Kidney (tissue), 14 donors: Measurements from ENCODE around the gene SNX13. TPM values are rescaled to one million over a fixed set of nuclear protein-coding genes. Genes with fewer than 3 reads are reported as not detected.

Experiments
- DNase-seq, 5 donors: peaks; one replicate each; pipeline ENCODE4 v3.0.0-alpha.2; 2013 to 2020
- FAIRE-seq: peaks from 2 replicates; lab custom pipeline; 2012; peaks lifted over from hg19 to GRCh38; lab: Jason Lieb, UNC
- H3K27ac ChIP-seq, 2 donors: one replicate each; pipeline ENCODE4 v1.7.0; 2013; ENCODE audit warnings: low read depth in 2 of 2, low read length in 2 of 2, inconsistent platforms in 1 of 2
- H3K27me3 ChIP-seq: one replicate; pipeline ENCODE4 v1.7.1; 2013; ENCODE audit warnings: low read length, inconsistent platforms; ENCODE audit not compliant: control insufficient read depth, insufficient read depth
- H3K36me3 ChIP-seq, 3 donors: one replicate each; pipeline versions ENCODE4 v1.7.0 to v1.7.1; 2013; ENCODE audit warnings: low read length in 3 of 3, control low read depth in 1 of 3, inconsistent platforms in 1 of 3; ENCODE audit not compliant: insufficient read depth in 3 of 3, control insufficient read depth in 2 of 3
- H3K4me1 ChIP-seq, 3 donors: one replicate each; pipeline versions ENCODE4 v1.7.0 to v1.7.1; 2013; ENCODE audit warnings: low read length in 3 of 3, inconsistent platforms in 1 of 3, low read depth in 1 of 3; ENCODE audit not compliant: control insufficient read depth in 2 of 3, insufficient read depth in 2 of 3
- H3K4me3 ChIP-seq, 3 donors: one replicate each; pipeline versions ENCODE4 v1.7.0 to v1.8.1; 2013; ENCODE audit warnings: low read length in 3 of 3, control low read depth in 1 of 3, inconsistent platforms in 1 of 3
- H3K9ac ChIP-seq, 3 donors: one replicate each; pipeline versions ENCODE4 v1.7.0 to v1.7.1; 2013; ENCODE audit warnings: low read length in 3 of 3, control low read depth in 1 of 3, inconsistent platforms in 1 of 3
- H3K9me3 ChIP-seq, 3 donors: one replicate each; pipeline versions ENCODE4 v1.7.0 to v1.7.1; 2013; ENCODE audit warnings: low read length in 3 of 3, control low read depth in 1 of 3, inconsistent platforms in 1 of 3; ENCODE audit not compliant: control insufficient read depth in 2 of 3, insufficient read depth in 1 of 3
- intact Hi-C: fragments of 100-400 bp; cut with DNase I; formaldehyde crosslinking; loops from one replicate; pipeline ENCODE4 v1.11.1; 2022
- polyA plus RNA-seq: library from polyadenylated mRNA; stranded (reverse); fragments of 350-450 nt; fragmentation: Illumina TruSeq; extraction: RNeasy Lipid Tissue Mini Kit (QIAGEN cat#74804); gene quantifications from one replicate; pipeline ENCODE4 v1.2.3, GENCODE V29; 2014; ENCODE audit warnings: low read depth, low replicate concordance; ENCODE audit not compliant: insufficient read depth
- total RNA-seq: library from RNA; stranded (reverse); fragmentation: NEBNext Ultra II Directional; extraction: Animal tissue kit (Norgen Biotek cat#: 25700); gene quantifications from one replicate; pipeline ENCODE4 v1.2.1, GENCODE V29; 2021
- TF ChIP-seq, protein P1 (sequence below): IDR thresholded peaks from 3 replicates; pipeline ENCODE4 v1.5.1; 2012; ENCODE audit warnings: mild to moderate bottlenecking, moderate library complexity, borderline replicate concordance; ENCODE audit not compliant: insufficient read depth; ENCODE audit errors: extremely low read depth
- donor health status: control.
- donor health status: control.
- donor health status: control.
- donor health status: control.
- donor health status: control.
- donor health status: DM: yes; HTN: yes; CAD: no.
- donor health status: Normal renal cell carcinoma (clear cell type).

Gene SNX13
- total and polyA plus RNA-seq, 2 donors from 2014 or later: 9.9 to 57.0 TPM

DNA sequence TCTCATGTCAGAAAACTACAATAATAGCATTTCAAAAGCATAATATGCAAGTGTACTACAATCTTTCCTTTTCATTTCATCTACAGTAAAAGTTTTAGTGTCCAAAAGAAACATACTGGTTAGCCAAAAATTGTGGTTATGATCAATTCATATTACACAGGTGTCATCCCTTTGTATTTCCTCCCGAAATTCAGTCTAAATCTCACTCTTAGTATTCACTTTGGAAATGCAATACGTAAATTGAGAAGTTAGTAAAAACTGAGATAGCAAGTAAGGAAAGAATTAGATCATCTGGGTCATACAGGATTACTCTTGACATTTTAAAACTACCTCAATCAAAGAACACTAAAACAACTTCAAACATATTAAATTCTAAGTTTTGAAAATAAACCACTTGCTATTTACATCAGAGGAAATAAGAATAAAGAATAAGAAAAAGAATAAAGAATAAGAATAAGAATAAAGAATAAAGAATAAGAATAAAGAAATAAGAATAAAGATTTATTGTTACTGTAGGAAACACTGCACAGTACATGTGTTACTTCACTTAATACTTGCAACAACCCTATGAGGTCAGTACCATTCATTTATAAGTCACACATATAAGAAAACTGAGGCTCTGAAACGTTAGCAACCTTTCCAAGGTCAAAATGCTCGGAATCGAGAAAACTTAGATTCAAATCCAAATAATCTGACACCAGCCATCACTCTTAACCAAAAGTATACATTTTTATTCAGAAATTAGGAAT, 10.5 kb downstream of the SNX13 start:
- Histone ChIP-seq H3K4me1 (no peaks in the 10 kb centered on the region), H3K9me3 (no peaks in the 10 kb centered on the region), H3K36me3 (no peaks in the 10 kb centered on the region), H3K9ac (no peak overlapping the region), H3K27me3 (no peaks in the 10 kb centered on the region), H3K4me3 (no peak overlapping the region), H3K27ac (no peak overlapping the region)
- DNase-seq (no peak), FAIRE-seq (no peak)
- intact Hi-C loops: no loop called here
- TF ChIP-seq, protein P1, sequence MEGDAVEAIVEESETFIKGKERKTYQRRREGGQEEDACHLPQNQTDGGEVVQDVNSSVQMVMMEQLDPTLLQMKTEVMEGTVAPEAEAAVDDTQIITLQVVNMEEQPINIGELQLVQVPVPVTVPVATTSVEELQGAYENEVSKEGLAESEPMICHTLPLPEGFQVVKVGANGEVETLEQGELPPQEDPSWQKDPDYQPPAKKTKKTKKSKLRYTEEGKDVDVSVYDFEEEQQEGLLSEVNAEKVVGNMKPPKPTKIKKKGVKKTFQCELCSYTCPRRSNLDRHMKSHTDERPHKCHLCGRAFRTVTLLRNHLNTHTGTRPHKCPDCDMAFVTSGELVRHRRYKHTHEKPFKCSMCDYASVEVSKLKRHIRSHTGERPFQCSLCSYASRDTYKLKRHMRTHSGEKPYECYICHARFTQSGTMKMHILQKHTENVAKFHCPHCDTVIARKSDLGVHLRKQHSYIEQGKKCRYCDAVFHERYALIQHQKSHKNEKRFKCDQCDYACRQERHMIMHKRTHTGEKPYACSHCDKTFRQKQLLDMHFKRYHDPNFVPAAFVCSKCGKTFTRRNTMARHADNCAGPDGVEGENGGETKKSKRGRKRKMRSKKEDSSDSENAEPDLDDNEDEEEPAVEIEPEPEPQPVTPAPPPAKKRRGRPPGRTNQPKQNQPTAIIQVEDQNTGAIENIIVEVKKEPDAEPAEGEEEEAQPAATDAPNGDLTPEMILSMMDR: no peak

GRCh38 chr7:17928055-17928454, 12.2 kb downstream of the SNX13 start:
- DNase-seq: no peak
- TF ChIP-seq, protein P1: no peak
- intact Hi-C loops: no loop called here
- Histone ChIP-seq H3K9ac (no peak overlapping the region), H3K4me3 (no peak overlapping the region), H3K27me3 (no peaks in the 10 kb centered on the region), H3K4me1 (no peaks in the 10 kb centered on the region), H3K27ac (no peak overlapping the region), H3K9me3 (no peaks in the 10 kb centered on the region), H3K36me3 (no peaks in the 10 kb centered on the region)
- FAIRE-seq: no peak

DNA sequence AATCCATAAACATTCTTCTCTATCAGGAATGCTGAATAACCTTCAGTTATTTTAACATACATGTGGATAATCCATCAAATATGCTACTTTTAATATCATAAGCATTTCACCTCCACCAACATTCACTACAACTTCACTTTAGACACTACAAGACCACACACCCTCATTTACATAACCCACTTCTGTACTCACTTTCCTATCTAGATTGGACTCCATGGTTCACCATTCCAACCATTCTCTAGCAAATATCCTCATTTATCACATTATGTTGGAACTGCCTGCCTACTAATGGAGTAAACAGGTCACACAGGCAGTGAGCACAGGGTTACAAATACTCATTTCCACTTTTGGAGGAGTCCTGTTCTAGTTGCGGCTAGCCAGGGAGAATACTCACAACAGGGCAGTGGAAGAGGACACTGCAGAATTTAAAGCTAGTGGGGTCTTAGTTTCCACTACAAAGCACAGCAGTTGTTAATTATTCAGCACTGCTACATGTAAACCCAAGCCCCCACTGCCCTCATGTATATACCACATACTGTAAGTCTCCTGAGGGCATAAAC, 18.4 kb downstream of the SNX13 start:
- Histone ChIP-seq H3K9ac (no peak overlapping the region), H3K27ac (no peak overlapping the region), H3K27me3 (no peaks in the 10 kb centered on the region), H3K4me1 (peaks cover 0 to 4% (median 0%) of the 10 kb centered on the region in 3 donors), H3K4me3 (no peak overlapping the region), H3K9me3 (peaks cover 0 to 10% (median 0%) of the 10 kb centered on the region in 3 donors), H3K36me3 (no peaks in the 10 kb centered on the region)
- FAIRE-seq (no peak), DNase-seq (no peak)
- TF ChIP-seq, protein P1: no peak
- intact Hi-C loops: no loop called here
